ENCODE measurements around the gene PADI6. TPM values are rescaled to one million over a fixed set of nuclear protein-coding genes. Genes with fewer than 3 reads are reported as not detected.

The PADI6 gene
- total and polyA plus RNA-seq, 2 of the 8 experiments (the other 6 are each of a cell fraction or from before 2014, with no cell fraction given): not detected

GRCh38 chr1:17442841-17443240 lies 70.8 kb downstream of the PADI6 start:
- H4K5ac ChIP-seq (ENCODE audit: insufficient read length, low read depth, low read length): no peak overlapping the region
- peaks cover 11% of the 10 kb centered on the region for H3K23me2 ChIP-seq (ENCODE audit: low read depth, low read length)
- H2AFZ ChIP-seq (ENCODE audit: low read length): no peak overlapping the region
- H3K27ac ChIP-seq (ENCODE audit: low read depth, low read length): no peak overlapping the region
- H3K9ac ChIP-seq (replicated peaks in 1 of 4; ENCODE audit: extremely low read depth in 1 of 4, low read depth in 3 of 4, low read length in 3 of 4): no peak overlapping the region
- H3K4me1 ChIP-seq (replicated peaks in 1 of 4; ENCODE audit: control insufficient read depth in 3 of 4, insufficient read depth in 4 of 4, low read length in 3 of 4): peaks cover 2 to 16% (median 14%) of the 10 kb centered on the region in 4 experiments; a peak in 6 of 7 replicates
- H3K4ac ChIP-seq (replicated peaks; ENCODE audit: insufficient read length, low read depth, low read length): no peak overlapping the region
- no peaks in the 10 kb centered on the region for H3K79me1 ChIP-seq (ENCODE audit: low read depth, low read length)
- WGBS, 2 experiments (ENCODE audit: extremely low coverage in 1 of 2, insufficient coverage in 1 of 2, insufficient read length in 1 of 2, insufficient replicate concordance in 2 of 2, low coverage in 1 of 2, low lambda C conversion rate in 2 of 2, missing lambda C conversion rate in 1 of 2): 95% methylated on average over 6 of the region's 6 CpGs; no CpG with 5 or more reads in 1 of the 2 experiments
- no peaks in the 10 kb centered on the region for H4K20me1 ChIP-seq (replicated peaks in 1 of 2; ENCODE audit: control insufficient read depth in 1 of 2, insufficient read depth in 2 of 2, low read length in 2 of 2)
- no peak overlapping the region for H3K23ac ChIP-seq (ENCODE audit: insufficient read length)
- no peak overlapping the region for H2BK20ac ChIP-seq (ENCODE audit: low read length)
- FAIRE-seq (no peak), DNase-seq (ENCODE audit: low read depth in 1 of 2, low spot score in 2 of 2) (no peak)
- H3K79me2 ChIP-seq (ENCODE audit: control insufficient read depth in 1 of 2, insufficient read depth in 2 of 2, low read length in 2 of 2): peaks cover 0 to 19% of the 10 kb centered on the region in 2 experiments; a peak in 2 of 4 replicates
- H2BK120ac ChIP-seq (replicated peaks; ENCODE audit: low read depth, low read length): no peak overlapping the region
- no peak overlapping the region for H2BK15ac ChIP-seq (ENCODE audit: low read length)
- no peak overlapping the region for H4K91ac ChIP-seq (replicated peaks; ENCODE audit: insufficient read length, low read length)
- H3K36me3 ChIP-seq (ENCODE audit: control insufficient read depth in 2 of 4, insufficient read depth in 4 of 4, low read length in 3 of 4): peaks cover 0 to 4% (median 2%) of the 10 kb centered on the region in 4 experiments; a peak in 3 of 8 replicates
- H3K27me3 ChIP-seq (replicated peaks in 1 of 4; ENCODE audit: control insufficient read depth in 3 of 4, extremely low read depth in 1 of 4, insufficient read depth in 3 of 4, low read length in 3 of 4): peaks cover 0 to 6% (median 4%) of the 10 kb centered on the region in 4 experiments; a peak in 4 of 7 replicates
- H2BK12ac ChIP-seq (ENCODE audit: low read depth, low read length): no peak overlapping the region
- no peak overlapping the region for H3K4me2 ChIP-seq (ENCODE audit: insufficient read depth in 1 of 2, low read depth in 2 of 2, low read length in 2 of 2)
- ChIA-PET POLR2A (ENCODE audit: partially characterized antibody) (interaction anchor here (1.0 to 12.4 kb wide), 4 partner anchors 10 to 131 kb away, joined by 3 to 155 read pairs (median 4); no protein-coding TSS in a partner anchor), CTCF (ENCODE audit: partially characterized antibody) (interaction anchor here (0.6 to 4.9 kb wide), 9 partner anchors 9 to 486 kb away, joined by 3 to 34 read pairs (median 3); no protein-coding TSS in a partner anchor)
- H3K56ac ChIP-seq (replicated peaks; ENCODE audit: insufficient read length, low read depth, low read length): no peak overlapping the region
- no peak overlapping the region for H4K8ac ChIP-seq (ENCODE audit: extremely low read depth, insufficient read depth, low read length)
- H3K14ac ChIP-seq (ENCODE audit: insufficient read length): no peak overlapping the region
- H3K18ac ChIP-seq (ENCODE audit: extremely low read depth, low read length): no peak overlapping the region; the same call in 1 of the 2 replicates
- no peak overlapping the region for H2BK5ac ChIP-seq (ENCODE audit: low read depth, low read length)
- no peak overlapping the region for H2AK5ac ChIP-seq (ENCODE audit: low read depth, low read length)
- no peak overlapping the region for H3K4me3 ChIP-seq (ENCODE audit: extremely low read depth in 1 of 4, insufficient read depth in 2 of 4, low read depth in 3 of 4, low read length in 4 of 4)
- H3K9me3 ChIP-seq (ENCODE audit: insufficient read depth in 2 of 2, low read depth in 1 of 2, low read length in 1 of 2): no peaks in the 10 kb centered on the region
- TF ChIP-seq ASH2L (IDR thresholded peaks at IDR 0.05; ENCODE audit: low read length) (no peak), POU5F1 (IDR thresholded peaks at IDR 0.05; ENCODE audit: low read depth, low read length) (no peak), ATF2 (IDR thresholded peaks at IDR 0.05; ENCODE audit: low read length) (no peak), GABPA (IDR thresholded peaks at IDR 0.05; ENCODE audit: borderline replicate concordance, insufficient read depth, low read length) (no peak), JUN (IDR thresholded peaks at IDR 0.05; ENCODE audit: low read depth, low read length) (no peak), EZH2 (IDR thresholded peaks at IDR 0.05; ENCODE audit: low read depth, low read length, severe bottlenecking) (no peak), TAF1 (IDR thresholded peaks at IDR 0.05; ENCODE audit: low read depth, low read length) (no peak), ATF3 (IDR thresholded peaks at IDR 0.05; ENCODE audit: insufficient read depth, low read depth, low read length) (no peak), TCF12 (IDR thresholded peaks at IDR 0.05; ENCODE audit: low read depth, low read length) (no peak), SAP30 (IDR thresholded peaks at IDR 0.05; ENCODE audit: insufficient read depth, insufficient replicate concordance, low read length) (no peak), SRF (IDR thresholded peaks at IDR 0.05; ENCODE audit: low read depth, low read length) (no peak)
